Measurements from ENCODE around the gene MALRD1. TPM values are rescaled to one million over a fixed set of nuclear protein-coding genes. Genes with fewer than 3 reads are reported as not detected.
"Not testable (repeated sequence)": the region's sequence is repeated elsewhere in the genome, so short reads cannot be mapped to it uniquely, and the experiment has no call there.

The MALRD1 gene
- total RNA-seq, 4 donors from 2014 or later: 1.1 to 6.2 TPM; not detected in 2

DNA sequence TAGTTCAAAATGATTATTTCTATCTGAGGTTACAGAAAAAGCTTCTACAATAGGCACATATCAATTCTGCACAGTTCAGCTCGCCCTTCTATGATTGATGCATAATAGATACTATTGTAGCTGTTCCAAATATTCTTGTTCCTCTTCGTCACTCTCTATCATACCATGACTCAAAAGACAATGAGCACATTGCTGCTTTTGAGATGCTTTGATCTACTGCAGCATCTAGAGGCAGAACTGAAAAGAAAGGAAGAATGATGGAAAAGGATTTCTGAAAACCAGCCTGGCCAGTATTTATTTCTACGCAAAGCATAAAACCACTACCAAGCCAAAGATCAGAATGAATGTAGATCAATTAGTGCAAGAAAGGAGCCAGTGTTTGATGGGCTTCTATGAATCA lies 708.3 kb downstream of the MALRD1 start:
- no peaks in the 10 kb centered on the region for H3K36me3 ChIP-seq
- TF ChIP-seq CTCF (IDR thresholded peaks at IDR 0.05) (no peak), POLR2A (IDR thresholded peaks at IDR 0.05) (no peak)

DNA sequence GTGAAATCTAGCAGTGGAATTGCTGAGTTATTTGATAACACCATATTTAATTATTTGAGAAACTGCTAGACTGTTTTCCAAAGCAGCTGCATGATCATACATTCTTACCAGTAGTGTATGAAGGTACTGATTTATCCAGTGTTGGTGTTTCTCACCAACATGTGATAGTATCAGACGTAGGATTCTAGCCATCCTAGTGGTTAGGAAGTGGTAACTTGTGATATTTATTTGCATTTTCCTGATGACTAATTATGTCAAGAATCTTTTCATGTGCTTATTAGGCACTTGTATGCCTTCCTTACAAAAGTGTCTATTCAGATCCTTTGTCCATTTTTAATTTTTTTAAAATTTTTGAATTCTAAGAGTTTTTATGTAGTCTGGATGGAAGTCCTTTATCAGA lies 713.4 kb downstream of the MALRD1 start:
- no peaks in the 10 kb centered on the region for H3K9me3 ChIP-seq
- no peaks in the 10 kb centered on the region for H3K27me3 ChIP-seq
- peak overlapping the region; percentile 5 to 33 for H3K27ac ChIP-seq
- TF ChIP-seq POLR2A (IDR thresholded peaks at IDR 0.05) (no peak), CTCF (IDR thresholded peaks at IDR 0.05) (no peak)
- intact Hi-C loops (cut with DNase I; ENCODE audit: low total_unique reads): no loop called here
- no peak overlapping the region for H3K4me3 ChIP-seq
- no peak for DNase-seq
- no peaks in the 10 kb centered on the region for H3K36me3 ChIP-seq
- no peaks in the 10 kb centered on the region for H3K4me1 ChIP-seq

More for the DNA sequence above, 708.3 kb downstream of the MALRD1 start:
- Histone ChIP-seq H3K4me1 (no peaks in the 10 kb centered on the region), H3K27me3 (no peaks in the 10 kb centered on the region), H3K4me3 (no peak overlapping the region), H3K9me3 (no peaks in the 10 kb centered on the region), H3K27ac (no peak overlapping the region)
- DNase-seq: no peak
- intact Hi-C loops (cut with DNase I; ENCODE audit: low total_unique reads): no loop called here

GRCh38 chr10:19764111-19764510 lies 715.5 kb downstream of the MALRD1 start:
- TF ChIP-seq POLR2A (IDR thresholded peaks at IDR 0.05) (no peak), CTCF (IDR thresholded peaks at IDR 0.05) (no peak)
- Histone ChIP-seq H3K27me3 (no peaks in the 10 kb centered on the region), H3K4me1 (no peaks in the 10 kb centered on the region), H3K4me3 (no peak overlapping the region), H3K9me3 (no peaks in the 10 kb centered on the region), H3K36me3 (no peaks in the 10 kb centered on the region), H3K27ac (no peak overlapping the region)
- DNase-seq: no peak
- intact Hi-C loops (cut with DNase I; ENCODE audit: low total_unique reads): no loop called here

GRCh38 chr10:19767876-19768275 lies 719.3 kb downstream of the MALRD1 start:
- intact Hi-C loops (cut with DNase I; ENCODE audit: low total_unique reads): no loop called here
- Histone ChIP-seq H3K27me3 (no peaks in the 10 kb centered on the region), H3K36me3 (no peaks in the 10 kb centered on the region), H3K4me3 (no peak overlapping the region), H3K9me3 (no peaks in the 10 kb centered on the region), H3K4me1 (no peaks in the 10 kb centered on the region), H3K27ac (no peak overlapping the region)
- TF ChIP-seq CTCF (IDR thresholded peaks at IDR 0.05): no peak
- no peak for DNase-seq

DNA sequence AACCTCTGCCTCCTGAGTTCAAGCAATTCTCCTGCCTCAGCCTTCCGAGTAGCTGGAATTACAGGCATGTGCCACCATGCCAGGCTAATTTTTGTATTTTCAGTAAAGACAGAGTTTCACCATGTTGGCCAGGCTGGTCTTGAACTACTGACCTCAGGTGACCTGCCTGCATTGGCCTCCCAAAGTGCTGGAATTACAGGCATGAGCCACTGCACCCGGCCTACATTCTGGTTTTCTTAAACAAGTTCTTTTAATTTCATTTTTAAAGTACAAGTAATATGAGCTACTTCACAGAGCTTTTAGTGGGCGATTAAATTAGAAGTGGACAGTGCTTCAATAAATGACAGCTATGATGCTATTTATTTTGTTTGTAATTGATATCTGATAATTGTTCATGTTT lies 721.2 kb downstream of the MALRD1 start:
- H3K4me1 ChIP-seq; H3K4me3 ChIP-seq; DNase-seq; H3K27me3 ChIP-seq; intact Hi-C loops (cut with DNase I; ENCODE audit: low total_unique reads); H3K27ac ChIP-seq; H3K36me3 ChIP-seq; H3K9me3 ChIP-seq: not testable (repeated sequence)

DNA sequence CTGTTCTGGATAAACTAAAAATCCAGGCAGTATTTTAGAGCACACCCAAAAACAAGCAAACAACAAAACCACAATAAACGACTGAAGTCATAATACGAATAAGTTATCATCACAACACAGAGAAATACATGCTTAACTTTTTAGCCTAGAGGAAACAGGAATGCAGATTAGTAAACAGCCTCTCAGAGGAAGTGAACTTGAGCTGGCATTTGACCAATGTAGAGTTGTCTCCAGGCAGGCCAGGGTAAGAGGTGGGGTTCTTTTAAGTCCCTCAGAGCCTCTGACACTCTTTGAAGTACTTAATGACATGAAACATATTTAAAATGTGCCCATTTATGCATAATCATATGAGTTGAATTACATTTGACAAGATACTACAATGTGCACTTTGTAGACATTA lies 724.4 kb downstream of the MALRD1 start:
- Histone ChIP-seq H3K9me3 (no peaks in the 10 kb centered on the region), H3K4me1 (no peaks in the 10 kb centered on the region), H3K4me3 (no peak overlapping the region), H3K27ac (no peak overlapping the region), H3K36me3 (no peaks in the 10 kb centered on the region), H3K27me3 (no peaks in the 10 kb centered on the region)
- intact Hi-C loops (cut with DNase I; ENCODE audit: low total_unique reads): no loop called here
- no peak for DNase-seq
- TF ChIP-seq POLR2A (IDR thresholded peaks at IDR 0.05) (no peak), CTCF (IDR thresholded peaks at IDR 0.05) (no peak)

Data from uterus (tissue), 4 donors.